A549 treated with Hydrocortisone at 1 μM for 4 hours (cell line): ENCODE measurements around the gene UFL1. TPM values are rescaled to one million over a fixed set of nuclear protein-coding genes. Genes with fewer than 3 reads are reported as not detected.

Experiments used
- total RNA-seq: library from RNA; stranded (reverse); fragments of 200-300 nt; extraction: Qiagen RNA extraction; gene quantifications from 5 replicates; pipeline ENCODE4 v1.2.3, GENCODE V29; 2022

UFL1 gene
- 6.5 to 11.4 TPM (median 8.4 TPM) in 5 replicates for total RNA-seq

GRCh38 chr6:96521644-96522464 lies at the start of gene UFL1:
Gene UFL1 (plus strand): TSS chr6:96521806. CDS start chr6:96521874, 68 bp downstream.

GRCh38 chr6:96562886-96563285 lies 41.3 kb downstream of the UFL1 start, which contains the start of gene FHL5:
Gene FHL5 (plus strand): TSS chr6:96563128. CDS start chr6:96603614, 40,486 bp downstream.

Other genes starting within 250 kb of the UFL1 start
- not detected in 5 replicates for gene FHL5, start 41.3 kb downstream of the UFL1 start, total RNA-seq